Stomach (tissue), 9 donors: ENCODE data around the gene C1orf21. TPM values are rescaled to one million over a fixed set of nuclear protein-coding genes. Genes with fewer than 3 reads are reported as not detected.

Experiments
- DNase-seq, 2 donors: peaks; one replicate each; pipeline versions ENCODE4 v3.0.0 to v3.0.0-alpha.2; 2013 to 2019
- H3K27ac ChIP-seq, 5 donors: fragments of 200-600 bp in 4 of 5; sonication (generic) in 4 of 5; one replicate each; pipeline ENCODE4 v1.5.1; 2013 to 2019; ENCODE audit warnings: mild to moderate bottlenecking in 1 of 5, moderate library complexity in 1 of 5
- H3K27me3 ChIP-seq, 3 donors: fragments of 200-600 bp; sonication (generic); one replicate each; pipeline ENCODE4 v1.5.1; 2017 to 2019; ENCODE audit warnings: mixed run types in 1 of 3
- H3K36me3 ChIP-seq, 4 donors: fragments of 200-600 bp; sonication (generic); 1 replicate in 3 of 4; 2 replicates in 1 of 4; pipeline ENCODE4 v1.5.1; 2016 to 2019
- H3K4me1 ChIP-seq, 4 donors: fragments of 200-600 bp; sonication (generic); one replicate each; pipeline ENCODE4 v1.5.1; 2016 to 2019
- H3K4me3 ChIP-seq, 4 donors: fragments of 200-600 bp; sonication (generic) in 3 of 4; one replicate each; pipeline ENCODE4 v1.5.1; 2016 to 2019; ENCODE audit warnings: mild to moderate bottlenecking in 1 of 4
- H3K9me3 ChIP-seq, 4 donors: fragments of 200-600 bp; sonication (generic); one replicate each; pipeline ENCODE4 v1.5.1; 2016 to 2019
- CTCF ChIP-seq, 7 experiments: fragments of 450-650 bp in 4 of 7; fragments of 200-600 bp in 3 of 7; sonication (generic) in 3 of 7; IDR thresholded peaks; one replicate each; pipeline ENCODE4 v1.5.1; 2016 to 2019; ENCODE audit warnings: antibody characterized with exemption in 7 of 7, control low read depth in 2 of 7, mild to moderate bottlenecking in 1 of 7
- EP300 ChIP-seq: sonication (generic); formaldehyde crosslinking; IDR thresholded peaks from one replicate; pipeline ENCODE4 v1.6.1; 2017; ENCODE audit warnings: antibody characterized with exemption
- POLR2A ChIP-seq, 4 donors: fragments of 450-650 bp; IDR thresholded peaks; one replicate each; pipeline ENCODE4 v1.6.1; 2016; ENCODE audit warnings: antibody characterized with exemption in 4 of 4, control low read depth in 2 of 4, mild to moderate bottlenecking in 1 of 4, moderate library complexity in 1 of 4
- POLR2AphosphoS5 ChIP-seq, 3 donors: sonication (generic); formaldehyde crosslinking; IDR thresholded peaks; one replicate each; pipeline ENCODE4 v1.6.1; 2016; ENCODE audit warnings: antibody characterized with exemption in 3 of 3
- WGBS, 5 donors: extraction: QIAGEN DNeasy Blood & Tissue Kit in 3 of 5; methylation state at CpG; one replicate each; pipeline versions ENCODE4 v1.1.5 to v1.1.7; 2013 to 2018; 5-methylcytosine and 5-hydroxymethylcytosine counted together
- intact Hi-C: fragments of 100-400 bp; cut with DNase I; formaldehyde crosslinking; loops from one replicate; pipeline ENCODE4 v1.15.1; 2023; ENCODE audit warnings: low total_unique reads
- polyA plus RNA-seq, 3 donors: library from polyadenylated mRNA; stranded (reverse); fragments of 200-250 nt; gene quantifications; one replicate each; pipeline ENCODE4 v1.2.3, GENCODE V29; 2013
- total RNA-seq, 5 donors: library from RNA; depleted of rRNA; stranded (reverse); fragments of >200 nt; gene quantifications; one replicate each; pipeline versions ENCODE4 v1.1.0 to v1.2.3, GENCODE V29; 2014 to 2016
- donor health status: healthy with polysubstance abuse.
- donor health status: Bipolar disorder and iron deficiency.
- donor health status: healthy.

C1orf21 gene
- total and polyA plus RNA-seq, 8 donors = 10.1 to 114 (median 37.4) TPM

GRCh38 chr1:184574588-184574987 lies 187.8 kb downstream of the C1orf21 start:
- Histone ChIP-seq H3K9me3 (no peaks in the 10 kb centered on the region), H3K4me1 (peaks cover 0 to 13% (median 2%) of the 10 kb centered on the region in 4 donors), H3K27me3 (no peaks in the 10 kb centered on the region), H3K4me3 (no peak overlapping the region), H3K36me3 (no peaks in the 10 kb centered on the region), H3K27ac (peak overlapping the region in 2 of 5 donors; percentile 12 to 14)
- no peak for TF ChIP-seq POLR2AphosphoS5 (IDR thresholded peaks at IDR 0.05)
- TF ChIP-seq CTCF (IDR thresholded peaks at IDR 0.05) = no peak
- TF ChIP-seq POLR2A (IDR thresholded peaks at IDR 0.05) = no peak
- no peak for TF ChIP-seq EP300
- intact Hi-C loops = no loop called here
- DNase-seq = no peak
- 70 to 82% (median 76%) methylated on average over 8 of the region's 8 CpGs for WGBS, 5 donors

- Histone ChIP-seq H3K4me3 (no peak overlapping the region), H3K27me3 (no peaks in the 10 kb centered on the region), H3K27ac (peak overlapping the region in 2 of 5 donors; percentile 30 to 46), H3K4me1 (peaks cover 0 to 19% (median 2%) of the 10 kb centered on the region in 4 donors), H3K36me3 (no peaks in the 10 kb centered on the region), H3K9me3 (no peaks in the 10 kb centered on the region)
- WGBS, 5 donors = 80 to 92% (median 88%) methylated on average over 6 of the region's 6 CpGs
- DNase-seq = no peak
- intact Hi-C loops = no loop called here
- TF ChIP-seq CTCF (IDR thresholded peaks at IDR 0.05) (no peak), POLR2AphosphoS5 (IDR thresholded peaks at IDR 0.05) (no peak), POLR2A (IDR thresholded peaks at IDR 0.05) (no peak), EP300 (no peak)
Observed at GRCh38 chr1:184576822-184577221, 190.0 kb downstream of the C1orf21 start.

- DNase-seq = peak in 1 of 2 donors; percentile 30
- intact Hi-C loops = no loop called here
- TF ChIP-seq CTCF (IDR thresholded peaks at IDR 0.05) = no peak
- TF ChIP-seq POLR2AphosphoS5 (IDR thresholded peaks at IDR 0.05) = no peak
- no peak for TF ChIP-seq EP300
- no peak for TF ChIP-seq POLR2A (IDR thresholded peaks at IDR 0.05)
- 80 to 91% (median 88%) methylated on average over 6 of the region's 6 CpGs for WGBS, 5 donors
- Histone ChIP-seq H3K9me3 (no peaks in the 10 kb centered on the region), H3K36me3 (no peaks in the 10 kb centered on the region), H3K4me1 (peaks cover 0 to 23% (median 2%) of the 10 kb centered on the region in 4 donors), H3K27me3 (no peaks in the 10 kb centered on the region), H3K4me3 (no peak overlapping the region), H3K27ac (peak overlapping the region in 3 of 5 donors; percentile 13 to 39 (median 30))
Observed at GRCh38 chr1:184577319-184577718, 190.5 kb downstream of the C1orf21 start.

GRCh38 chr1:184582411-184582810 lies 195.6 kb downstream of the C1orf21 start:
- no peak for DNase-seq
- Histone ChIP-seq H3K4me3 (no peak overlapping the region), H3K27me3 (no peaks in the 10 kb centered on the region), H3K9me3 (no peaks in the 10 kb centered on the region), H3K27ac (no peak overlapping the region), H3K36me3 (no peaks in the 10 kb centered on the region), H3K4me1 (peaks cover 0 to 18% (median 0%) of the 10 kb centered on the region in 4 donors)
- intact Hi-C loops = no loop called here
- TF ChIP-seq POLR2A (IDR thresholded peaks at IDR 0.05) = no peak
- no peak for TF ChIP-seq EP300
- no peak for TF ChIP-seq CTCF (IDR thresholded peaks at IDR 0.05)
- TF ChIP-seq POLR2AphosphoS5 (IDR thresholded peaks at IDR 0.05) = no peak
- 72 to 86% (median 85%) methylated on average over 2 of the region's 2 CpGs for WGBS, 5 donors
